HL-60/S4 treated with phorbol 12-myristate 13-acetate at 8.2 ng/mL for 4 days and 3 days (cell line): ENCODE results near the gene GDPD5.

Experiments
- in situ Hi-C: fragments of 300-500 bp; cut with MboI; formaldehyde crosslinking; loops from 2 replicates; pipeline ENCODE4 v1.15.0; 2022; ENCODE audit warnings: low sequenced_read_pairs

GDPD5 gene

GRCh38 chr11:75558939-75559843 lies 33.5 kb upstream of the GDPD5 start:
- in situ Hi-C loops, result no loop called here

DNA sequence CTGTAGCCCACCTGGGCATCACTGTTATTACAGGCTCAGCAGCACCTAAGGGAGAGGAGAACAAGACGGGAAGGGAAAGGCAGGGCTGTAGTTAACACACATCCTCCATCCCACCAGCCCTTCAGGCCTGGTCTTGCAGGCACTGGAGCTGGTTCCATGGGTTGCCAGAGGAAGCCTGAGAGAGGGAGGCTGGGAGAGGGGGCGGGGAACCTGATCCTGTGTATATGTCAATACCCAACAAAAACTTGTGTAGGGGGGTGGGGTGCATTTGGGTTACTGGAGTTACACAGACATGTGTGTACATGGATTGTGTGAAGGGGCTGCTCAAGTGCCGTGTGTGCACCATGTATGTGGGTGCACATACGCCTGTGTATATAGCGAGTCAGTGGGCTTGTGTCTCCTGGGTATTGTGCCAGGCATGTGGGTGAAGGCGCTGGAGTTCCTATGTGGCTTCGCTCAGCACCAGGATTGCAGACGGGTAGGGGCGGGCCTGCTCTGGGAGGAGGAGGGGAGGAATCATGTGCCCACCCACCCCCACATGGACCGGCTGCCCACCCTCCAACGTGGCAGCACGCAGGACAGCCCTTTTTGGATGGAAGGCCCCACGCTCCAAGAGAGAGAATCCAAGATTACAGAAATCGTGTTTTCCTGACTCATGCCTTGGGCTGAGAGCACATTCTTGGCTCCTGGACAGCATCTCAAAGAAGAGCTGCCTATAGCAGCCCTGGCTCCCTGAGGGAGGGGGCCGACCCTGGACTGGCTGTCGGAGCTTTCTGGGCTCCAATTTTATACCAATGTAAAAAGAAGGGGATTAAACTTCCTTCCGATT lies 32.1 kb upstream of the GDPD5 start:
- in situ Hi-C loops, result no loop called here

DNA sequence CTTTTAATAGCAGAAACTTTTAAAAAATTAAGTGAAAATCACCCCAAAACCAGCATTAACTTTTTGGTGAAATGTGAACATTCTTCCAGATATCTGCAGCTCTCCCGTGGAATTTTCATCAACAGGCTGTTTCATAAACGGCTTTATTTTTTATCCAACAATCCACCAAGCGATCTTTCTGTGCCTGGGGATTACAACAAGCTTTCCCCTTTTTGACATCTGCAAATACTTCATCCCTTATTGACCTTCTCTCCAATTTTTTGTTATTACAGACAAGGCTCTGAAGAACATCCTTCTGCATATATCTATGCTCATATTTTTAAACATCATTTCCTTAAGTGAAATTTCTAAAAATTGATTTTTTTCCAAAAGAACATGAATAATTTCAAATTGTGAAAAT lies 30.5 kb upstream of the GDPD5 start:
- in situ Hi-C loops, result no loop called here

- in situ Hi-C loops, result no loop called here
These were observed 29.5 kb upstream of the GDPD5 start for GRCh38 chr11:75555079-75555811.

DNA sequence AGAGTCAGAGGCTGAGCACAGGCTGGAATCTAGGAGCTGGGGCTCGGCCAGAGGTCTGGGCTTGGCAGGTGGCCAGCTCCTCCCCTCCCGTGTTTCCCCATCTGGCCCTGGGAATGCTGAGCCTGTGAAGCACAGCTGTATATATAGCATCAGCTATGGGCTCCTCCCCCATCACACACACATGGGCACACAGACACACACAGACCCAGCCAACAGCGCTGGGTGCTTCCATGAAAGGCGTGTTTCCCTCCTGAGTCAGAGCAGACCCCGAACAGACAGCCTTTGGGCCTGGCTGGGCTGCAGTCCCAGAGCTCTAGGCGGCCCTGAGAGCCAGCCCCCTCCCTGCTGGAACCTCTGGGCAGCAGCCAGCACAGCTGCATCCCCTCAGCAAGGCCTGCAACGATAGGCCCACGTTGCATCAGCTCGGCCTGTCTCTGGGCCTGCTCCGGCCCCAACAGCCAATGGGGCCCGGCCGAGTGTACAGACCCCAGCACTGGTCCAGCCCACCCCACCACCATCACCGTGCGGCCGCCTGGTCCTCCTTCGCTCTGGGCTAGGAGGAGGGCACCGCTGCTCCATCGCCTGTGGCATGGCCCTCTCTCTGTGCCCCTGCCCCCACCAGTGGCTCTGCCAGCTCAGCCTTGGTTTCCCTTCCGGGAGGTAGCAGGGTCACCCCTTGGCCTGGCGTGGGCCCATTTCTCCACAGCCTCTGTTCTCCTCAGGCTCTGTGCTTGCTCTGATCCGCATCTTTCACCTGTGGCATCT lies 28.7 kb upstream of the GDPD5 start:
- in situ Hi-C loops, result no loop called here

DNA sequence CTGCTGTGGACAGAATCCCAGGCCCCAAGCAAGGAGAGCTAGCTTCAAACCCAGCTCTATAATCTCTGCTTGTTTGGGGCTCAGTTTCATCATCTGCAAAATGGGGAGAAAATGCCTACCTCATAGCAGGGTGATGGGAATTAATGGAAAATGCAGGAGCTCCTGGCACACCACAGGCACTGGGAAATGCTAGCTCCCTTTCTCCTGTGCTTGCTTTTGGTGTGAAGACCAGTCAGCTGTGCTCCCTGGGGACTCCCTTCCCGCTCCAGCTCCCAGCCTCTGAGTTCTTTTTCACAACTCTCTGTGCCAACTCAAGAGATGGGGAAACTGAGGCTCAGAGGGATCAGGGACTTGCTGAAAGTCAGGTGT lies 28.1 kb upstream of the GDPD5 start:
- in situ Hi-C loops, result no loop called here

- in situ Hi-C loops, result no loop called here
These were observed 27.4 kb upstream of the GDPD5 start for GRCh38 chr11:75553182-75553581.

DNA sequence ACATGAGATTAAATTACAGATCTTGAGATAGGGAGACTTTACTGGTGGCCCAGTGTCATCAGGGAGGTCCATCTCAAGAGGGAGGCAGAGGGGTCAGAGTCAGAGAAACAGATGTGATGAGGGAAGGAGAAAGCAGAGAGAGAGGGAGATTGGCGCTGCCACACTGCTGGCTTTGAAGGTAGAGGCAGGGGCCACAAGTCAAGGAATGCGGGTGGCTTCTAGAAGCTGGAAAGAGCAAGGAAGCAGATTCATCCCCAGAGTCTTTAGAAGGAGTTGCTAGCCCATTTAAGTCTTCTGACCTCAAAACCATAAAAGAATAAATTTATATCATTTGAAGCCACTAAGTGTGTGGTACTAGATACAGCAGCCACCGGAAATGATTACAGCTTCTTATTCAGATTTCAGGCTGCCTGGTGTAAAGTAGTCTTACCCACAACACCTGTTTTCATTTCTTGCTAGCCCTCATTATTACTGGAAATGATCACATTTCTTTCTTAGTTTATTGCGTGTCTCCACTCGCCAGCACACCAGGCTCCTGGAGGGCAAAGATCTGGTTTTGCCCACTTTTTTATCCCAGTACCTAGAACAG lies 23.7 kb upstream of the GDPD5 start:
- in situ Hi-C loops, result no loop called here

DNA sequence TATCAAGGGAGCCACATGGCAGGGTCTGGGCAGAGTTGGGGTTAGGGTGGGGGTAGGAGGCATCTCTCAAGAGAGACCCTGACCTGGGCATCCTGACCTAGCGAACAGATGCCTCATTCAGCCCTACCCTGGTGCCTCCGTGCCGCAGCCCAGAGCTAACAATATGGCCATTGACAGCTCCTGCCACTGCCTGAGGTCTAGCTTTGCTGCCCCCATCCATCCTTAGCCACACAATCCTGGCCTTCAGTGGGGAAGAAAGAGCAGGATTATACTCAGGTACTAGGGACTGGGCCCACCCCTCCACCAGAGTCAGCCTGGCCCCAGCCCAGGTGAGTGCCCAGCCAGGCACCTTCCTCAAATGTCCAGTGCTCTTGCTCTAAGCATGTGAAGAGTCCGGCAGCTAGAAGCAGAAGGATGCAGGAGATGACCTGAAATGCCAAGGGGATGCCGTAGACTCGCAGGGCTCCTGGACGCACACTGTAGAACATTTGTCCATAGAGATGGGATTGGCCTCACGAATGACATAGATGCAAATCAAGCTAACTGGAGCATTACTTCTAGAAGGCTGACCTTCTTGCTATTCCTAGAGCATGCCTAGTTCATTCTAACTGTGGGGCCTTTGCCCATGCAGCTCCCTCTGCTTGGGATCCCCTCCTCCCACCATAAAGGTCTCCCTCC lies 23.0 kb upstream of the GDPD5 start:
- in situ Hi-C loops, result no loop called here

DNA sequence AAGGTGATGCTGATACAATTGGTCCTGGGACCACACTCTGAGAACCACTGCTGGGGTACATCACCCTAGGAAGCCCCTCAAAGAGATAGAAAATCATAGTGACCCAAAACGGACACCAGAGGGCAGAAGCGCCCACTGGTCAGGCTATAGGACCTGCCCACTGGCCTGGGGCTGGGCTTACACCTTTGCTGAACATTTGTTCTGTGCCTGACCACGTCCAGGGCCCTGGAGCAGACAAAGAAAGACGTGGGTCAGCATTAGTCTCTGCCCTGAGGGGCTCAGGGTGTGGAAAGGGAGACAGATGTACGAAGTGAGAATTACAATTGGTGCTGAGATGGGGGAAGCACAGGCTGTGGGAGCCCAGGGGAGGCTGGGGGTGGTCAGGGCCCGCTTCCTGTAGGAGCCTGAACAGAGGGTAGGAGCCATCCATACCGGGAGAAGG lies 21.9 kb upstream of the GDPD5 start:
- in situ Hi-C loops, result no loop called here

DNA sequence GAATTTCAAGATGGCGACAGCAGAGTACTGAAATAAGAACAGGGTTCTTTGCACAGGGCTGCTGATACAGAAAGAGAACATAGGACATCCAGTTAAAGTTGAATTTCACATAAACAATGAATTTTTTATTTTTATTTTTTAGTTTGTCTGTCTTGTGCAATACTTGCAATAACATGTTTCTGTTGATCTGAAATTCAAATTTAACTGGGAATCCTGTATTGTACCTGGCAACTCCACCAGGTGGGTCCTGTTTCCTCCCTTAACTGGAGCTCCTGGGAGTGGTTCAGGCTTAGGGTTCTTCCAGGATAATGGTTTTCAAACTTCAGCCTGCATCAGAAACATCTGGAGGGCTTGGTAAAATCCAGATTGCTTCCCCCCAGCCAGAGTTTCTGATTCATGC lies 21.4 kb upstream of the GDPD5 start:
- in situ Hi-C loops, result no loop called here

GRCh38 chr11:75543806-75544205 lies 18.1 kb upstream of the GDPD5 start:
- in situ Hi-C loops, result no loop called here

GRCh38 chr11:75542088-75542438 lies 16.3 kb upstream of the GDPD5 start:
- in situ Hi-C loops, result no loop called here

GRCh38 chr11:75541193-75542087 lies 15.7 kb upstream of the GDPD5 start:
- in situ Hi-C loops, result no loop called here

- in situ Hi-C loops, result no loop called here
These were observed 14.0 kb upstream of the GDPD5 start for GRCh38 chr11:75539459-75540334.

DNA sequence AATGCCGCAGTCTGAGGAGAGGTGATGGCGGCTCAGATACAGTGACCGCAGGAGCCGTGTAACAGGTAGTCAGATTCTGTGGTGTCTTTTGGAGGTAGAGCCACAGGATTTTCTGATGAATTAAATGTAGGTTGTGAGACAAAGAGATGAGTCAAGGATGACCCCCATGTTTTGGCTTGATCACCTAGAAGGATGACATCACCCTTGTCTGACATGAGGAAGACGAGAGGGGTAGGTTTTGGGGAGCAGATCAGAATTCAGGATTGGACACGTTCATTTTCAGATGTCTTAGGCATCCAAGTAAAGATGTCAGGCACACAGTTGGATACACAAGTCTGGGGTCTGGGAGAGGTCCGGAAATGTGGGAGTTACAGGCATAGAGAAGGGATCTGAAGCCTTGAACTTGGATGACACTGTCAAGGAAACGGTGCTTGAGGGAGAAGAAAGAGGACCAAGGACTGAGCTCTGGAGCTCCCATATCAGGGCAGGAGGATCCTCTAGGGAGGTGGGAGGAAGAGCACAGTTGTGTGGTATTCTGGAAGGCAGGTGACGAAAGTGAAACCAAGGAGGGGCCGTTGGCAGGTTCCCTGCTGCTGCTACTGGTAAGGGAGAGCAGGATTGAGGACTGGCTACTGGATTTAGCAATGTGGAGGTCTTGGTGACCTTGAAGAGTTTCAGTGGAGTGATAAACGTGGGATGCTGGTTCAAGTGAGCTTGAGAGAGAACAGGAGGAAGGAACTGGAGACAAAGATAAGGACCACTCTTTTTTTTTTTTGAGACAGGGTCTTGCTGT lies 12.6 kb upstream of the GDPD5 start:
- in situ Hi-C loops, result no loop called here

- in situ Hi-C loops, result no loop called here
These were observed 12.0 kb upstream of the GDPD5 start for GRCh38 chr11:75537740-75538139.
